ENCODE results near the gene TMX4.
"Not testable (repeated sequence)": the region's sequence is repeated elsewhere in the genome, so short reads cannot be mapped to it uniquely, and the experiment has no call there.

Gene TMX4

GRCh38 chr20:8019246-8019997 is at the start of gene TMX4:
Gene TMX4 (minus strand): TSS chr20:8019761. CDS start chr20:8019613, 148 bp downstream.
- peak; percentile 96 for DNase-seq

- DNase-seq: no peak
Measured at GRCh38 chr20:8067082-8067481, 47.5 kb upstream of the TMX4 start.

GRCh38 chr20:8066662-8067061 is 47.1 kb upstream of the TMX4 start:
- no peak for DNase-seq

- no peak for DNase-seq
Measured at GRCh38 chr20:8065691-8066090, 46.1 kb upstream of the TMX4 start.

GRCh38 chr20:8062756-8063155 is 43.2 kb upstream of the TMX4 start:
- DNase-seq: no peak

GRCh38 chr20:8061861-8062518 is 42.4 kb upstream of the TMX4 start:
- DNase-seq: no peak

- no peak for DNase-seq
Measured at GRCh38 chr20:8060977-8061376, 41.4 kb upstream of the TMX4 start.

GRCh38 chr20:8057871-8058270 is 38.3 kb upstream of the TMX4 start:
- DNase-seq: no peak

GRCh38 chr20:8055096-8055495 is 35.5 kb upstream of the TMX4 start:
- DNase-seq: no peak

GRCh38 chr20:8050157-8050837 is 30.7 kb upstream of the TMX4 start:
- DNase-seq: no peak

- no peak for DNase-seq
Measured at GRCh38 chr20:8049310-8049709, 29.7 kb upstream of the TMX4 start.

GRCh38 chr20:8045946-8046345 is 26.4 kb upstream of the TMX4 start:
- DNase-seq: no peak

- peak; percentile 57 for DNase-seq
Measured at GRCh38 chr20:8043687-8044282, 24.2 kb upstream of the TMX4 start.

GRCh38 chr20:8039042-8039441 is 19.5 kb upstream of the TMX4 start:
- no peak for DNase-seq

- DNase-seq: no peak
Measured at GRCh38 chr20:8036771-8037170, 17.2 kb upstream of the TMX4 start.

GRCh38 chr20:8033151-8033841 is 13.7 kb upstream of the TMX4 start:
- DNase-seq: no peak

- no peak for DNase-seq
Measured at GRCh38 chr20:8032499-8032898, 12.9 kb upstream of the TMX4 start.

- DNase-seq: not testable (repeated sequence)
Measured at GRCh38 chr20:8031539-8031938, 12.0 kb upstream of the TMX4 start.

GRCh38 chr20:8021541-8022269 is 2.1 kb upstream of the TMX4 start:
- DNase-seq: no peak

GRCh38 chr20:8020314-8021079 is 936 bp upstream of the TMX4 start:
- peak; percentile 26 for DNase-seq

GRCh38 chr20:8019998-8020247 is 362 bp upstream of the TMX4 start:
- DNase-seq: no peak

GRCh38 chr20:8018958-8019245 is 659 bp downstream of the TMX4 start:
- peak; percentile 65 for DNase-seq
